Cardiac fibroblast (primary cell): ENCODE measurements around the gene PRRC2C.
"Not testable (repeated sequence)": the region's sequence is repeated elsewhere in the genome, so short reads cannot be mapped to it uniquely, and the experiment has no call there.

Source experiments
- DNase-seq, 2 donors: peaks; one replicate each; pipeline versions ENCODE4 v3.0.0 to v3.0.0-alpha.2; 2010; ENCODE audit warnings: low read depth in 2 of 2
- H3K4me3 ChIP-seq, 2 donors: replicated peaks in 1 of 2; 1 replicate in 1 of 2; 2 replicates in 1 of 2; pipeline ENCODE4 v1.5.1; 2011; ENCODE audit warnings: low read depth in 2 of 2, low read length in 2 of 2, mild to moderate bottlenecking in 2 of 2, moderate library complexity in 1 of 2
- CTCF ChIP-seq: IDR thresholded peaks from one replicate; pipeline ENCODE4 v1.5.1; 2011; ENCODE audit warnings: low read depth, mild to moderate bottlenecking, low read length, inconsistent platforms

Gene PRRC2C

GRCh38 chr1:171545523-171545922, 60.2 kb downstream of the PRRC2C start:
- no peak for TF ChIP-seq CTCF
- H3K4me3 ChIP-seq: no peak overlapping the region
- no peak for DNase-seq

GRCh38 chr1:171550050-171550449, 64.7 kb downstream of the PRRC2C start:
- no peak overlapping the region for H3K4me3 ChIP-seq
- no peak for TF ChIP-seq CTCF
- no peak for DNase-seq

GRCh38 chr1:171550598-171551100, 65.3 kb downstream of the PRRC2C start:
- not testable (repeated sequence) for DNase-seq

GRCh38 chr1:171553960-171554359, 68.6 kb downstream of the PRRC2C start:
- DNase-seq, H3K4me3 ChIP-seq: not testable (repeated sequence)

More at GRCh38 chr1:171550598-171551100, 65.3 kb downstream of the PRRC2C start:
- H3K4me3 ChIP-seq: not testable (repeated sequence)

GRCh38 chr1:171563675-171564074, 78.3 kb downstream of the PRRC2C start:
- DNase-seq: peak in 1 of 2 donors; percentile 19
- no peak for TF ChIP-seq CTCF
- H3K4me3 ChIP-seq: no peak overlapping the region

GRCh38 chr1:171566467-171566866, 81.1 kb downstream of the PRRC2C start:
- TF ChIP-seq CTCF: peak; percentile 16
- no peak overlapping the region for H3K4me3 ChIP-seq
- peak; percentile 6 to 12 for DNase-seq

GRCh38 chr1:171570295-171570694, 85.0 kb downstream of the PRRC2C start:
- TF ChIP-seq CTCF: no peak
- no peak overlapping the region for H3K4me3 ChIP-seq
- no peak for DNase-seq

- H3K4me3 ChIP-seq: no peak overlapping the region
- TF ChIP-seq CTCF: no peak
- no peak for DNase-seq
These were observed 90.8 kb downstream of the PRRC2C start for GRCh38 chr1:171576144-171576543.
